Duodenal mucosa (tissue), 2 donors: ENCODE measurements around the gene POLR3C.
"Not testable (repeated sequence)": the region's sequence is repeated elsewhere in the genome, so short reads cannot be mapped to it uniquely, and the experiment has no call there.

Experiments
- H3K27ac ChIP-seq: one replicate; pipeline ENCODE4 v1.7.0; 2013; ENCODE audit warnings: low read depth, low read length
- H3K27me3 ChIP-seq, 2 donors: one replicate each; pipeline ENCODE4 v1.7.0; 2013; ENCODE audit warnings: low read length in 2 of 2, control low read depth in 1 of 2; ENCODE audit not compliant: insufficient read depth in 2 of 2, control insufficient read depth in 1 of 2
- H3K36me3 ChIP-seq, 2 donors: one replicate each; pipeline ENCODE4 v1.7.0; 2013; ENCODE audit warnings: low read length in 2 of 2, control low read depth in 1 of 2; ENCODE audit not compliant: insufficient read depth in 2 of 2, control insufficient read depth in 1 of 2
- H3K4me1 ChIP-seq, 2 donors: one replicate each; pipeline ENCODE4 v1.7.0; 2013; ENCODE audit warnings: low read length in 2 of 2, control low read depth in 1 of 2; ENCODE audit not compliant: insufficient read depth in 2 of 2, control insufficient read depth in 1 of 2
- H3K4me3 ChIP-seq, 2 donors: one replicate each; pipeline ENCODE4 v1.7.0; 2013; ENCODE audit warnings: low read length in 2 of 2, low read depth in 1 of 2
- H3K9ac ChIP-seq, 2 donors: one replicate each; pipeline ENCODE4 v1.7.0; 2013; ENCODE audit warnings: low read length in 2 of 2, low read depth in 1 of 2
- H3K9me3 ChIP-seq, 2 donors: one replicate each; pipeline ENCODE4 v1.7.0; 2013; ENCODE audit warnings: low read length in 2 of 2, control low read depth in 1 of 2; ENCODE audit not compliant: control insufficient read depth in 1 of 2

Gene POLR3C

GRCh38 chr1:145792484-145792883 is 31.5 kb upstream of the POLR3C start:
- Histone ChIP-seq H3K27ac (no peak overlapping the region), H3K9me3 (peaks cover under 1 to 12% of the 10 kb centered on the region in 2 donors), H3K4me3 (no peak overlapping the region), H3K4me1 (no peaks in the 10 kb centered on the region), H3K9ac (no peak overlapping the region), H3K36me3 (peaks cover 3 to 6% of the 10 kb centered on the region in 2 donors), H3K27me3 (no peaks in the 10 kb centered on the region)

GRCh38 chr1:145795257-145795881 is 28.6 kb upstream of the POLR3C start:
- Histone ChIP-seq H3K36me3 (peaks cover 0 to 3% of the 10 kb centered on the region in 2 donors), H3K9ac (no peak overlapping the region), H3K27ac (no peak overlapping the region), H3K4me3 (no peak overlapping the region), H3K27me3 (no peaks in the 10 kb centered on the region), H3K4me1 (no peaks in the 10 kb centered on the region), H3K9me3 (peaks cover 2 to 17% of the 10 kb centered on the region in 2 donors)

GRCh38 chr1:145796753-145797152 is 27.2 kb upstream of the POLR3C start:
- H3K27ac ChIP-seq, result no peak overlapping the region
- no peak overlapping the region for H3K9ac ChIP-seq
- H3K4me1 ChIP-seq, result no peaks in the 10 kb centered on the region
- H3K4me3 ChIP-seq, result no peak overlapping the region
- H3K36me3 ChIP-seq, result peaks cover 0 to 3% of the 10 kb centered on the region in 2 donors
- H3K27me3 ChIP-seq, result no peaks in the 10 kb centered on the region
- peaks cover 2 to 17% of the 10 kb centered on the region in 2 donors for H3K9me3 ChIP-seq

- no peaks in the 10 kb centered on the region for H3K27me3 ChIP-seq
- H3K4me1 ChIP-seq, result no peaks in the 10 kb centered on the region
- H3K27ac ChIP-seq, result no peak overlapping the region
- H3K9me3 ChIP-seq, result peaks cover 2 to 17% of the 10 kb centered on the region in 2 donors
- no peak overlapping the region for H3K9ac ChIP-seq
- peaks cover 0 to 3% of the 10 kb centered on the region in 2 donors for H3K36me3 ChIP-seq
- H3K4me3 ChIP-seq, result no peak overlapping the region
These were observed 24.2 kb upstream of the POLR3C start for GRCh38 chr1:145799806-145800205.

- no peaks in the 10 kb centered on the region for H3K36me3 ChIP-seq
- no peaks in the 10 kb centered on the region for H3K4me1 ChIP-seq
- no peaks in the 10 kb centered on the region for H3K27me3 ChIP-seq
- H3K4me3 ChIP-seq, result no peak overlapping the region
- no peaks in the 10 kb centered on the region for H3K9me3 ChIP-seq
- H3K27ac ChIP-seq, result no peak overlapping the region
- H3K9ac ChIP-seq, result no peak overlapping the region
These were observed 19.6 kb upstream of the POLR3C start for GRCh38 chr1:145804235-145805045.

- Histone ChIP-seq H3K4me1 (no peaks in the 10 kb centered on the region), H3K4me3 (no peak overlapping the region), H3K27ac (no peak overlapping the region), H3K36me3 (no peaks in the 10 kb centered on the region), H3K27me3 (no peaks in the 10 kb centered on the region), H3K9ac (no peak overlapping the region), H3K9me3 (no peaks in the 10 kb centered on the region)
These were observed 18.9 kb upstream of the POLR3C start for GRCh38 chr1:145805057-145805456.

GRCh38 chr1:145806408-145806807 is 17.6 kb upstream of the POLR3C start:
- Histone ChIP-seq H3K9me3 (no peaks in the 10 kb centered on the region), H3K27me3 (no peaks in the 10 kb centered on the region), H3K4me1 (no peaks in the 10 kb centered on the region), H3K36me3 (no peaks in the 10 kb centered on the region), H3K9ac (no peak overlapping the region), H3K4me3 (no peak overlapping the region), H3K27ac (no peak overlapping the region)

GRCh38 chr1:145806844-145807243 is 17.2 kb upstream of the POLR3C start:
- Histone ChIP-seq H3K9me3 (no peaks in the 10 kb centered on the region), H3K36me3 (no peaks in the 10 kb centered on the region), H3K4me3 (no peak overlapping the region), H3K27me3 (no peaks in the 10 kb centered on the region), H3K9ac (no peak overlapping the region), H3K4me1 (no peaks in the 10 kb centered on the region), H3K27ac (no peak overlapping the region)

- H3K27me3 ChIP-seq, H3K4me1 ChIP-seq, H3K36me3 ChIP-seq, H3K4me3 ChIP-seq, H3K27ac ChIP-seq, H3K9me3 ChIP-seq, H3K9ac ChIP-seq: not testable (repeated sequence)
These were observed 10.8 kb upstream of the POLR3C start for GRCh38 chr1:145812977-145813810.

GRCh38 chr1:145818095-145818494 is 5.9 kb upstream of the POLR3C start:
- H3K27ac ChIP-seq, H3K4me3 ChIP-seq, H3K9me3 ChIP-seq, H3K4me1 ChIP-seq, H3K9ac ChIP-seq, H3K36me3 ChIP-seq, H3K27me3 ChIP-seq: not testable (repeated sequence)
